A549 (cell line): ENCODE measurements around the gene GALNTL6. TPM values are rescaled to one million over a fixed set of nuclear protein-coding genes. Genes with fewer than 3 reads are reported as not detected.

Experiments
- ATAC-seq, 2 experiments: fragments of 200-7000 bp in 1 of 2; fragments of >200 bp in 1 of 2; cut with Nextera tagmentation in 1 of 2; cut with Tn5 transposase in 1 of 2; 3 replicates each; pipeline versions ENCODE4 v1.8.0 to v1.9.1; 2018 to 2020; ENCODE audit warnings: mild to moderate bottlenecking in 1 of 2, moderate library complexity in 1 of 2
- CTCF ChIA-PET: fragments of 300-600 bp; sonication (Branson Sonifier 250); formaldehyde crosslinking; extraction: SDS; loops from one replicate; lab custom pipeline; 2021; ENCODE audit warnings: antibody characterized with exemption, inconsistent platforms; lab: Yijun Ruan, JAX
- POLR2A ChIA-PET: fragments of 350-600 bp; formaldehyde crosslinking; extraction: SDS; loops from one replicate; lab custom pipeline; 2021; ENCODE audit warnings: antibody characterized with exemption, inconsistent platforms; lab: Yijun Ruan, JAX
- DNase-seq, 2 experiments: peaks; one replicate each; pipeline versions ENCODE4 v3.0.0 to v3.0.0-alpha.2; 2011 to 2016; ENCODE audit warnings: low read depth in 1 of 2, low spot score in 1 of 2
- FAIRE-seq: peaks from 2 replicates; lab custom pipeline; 2011; peaks lifted over from hg19 to GRCh38; lab: Jason Lieb, UNC
- H3K27ac ChIP-seq, 2 experiments: fragments of >200 bp; sonication (Bioruptor Twin); formaldehyde crosslinking; 3 replicates each; pipeline ENCODE4 v1.5.1; 2016 to 2017
- H3K4me1 ChIP-seq: fragments of >200 bp; sonication (Bioruptor Twin); formaldehyde crosslinking; 3 replicates; pipeline ENCODE4 v1.6.1; 2016
- H3K4me2 ChIP-seq: fragments of >200 bp; sonication (Bioruptor Twin); formaldehyde crosslinking; 3 replicates; pipeline ENCODE4 v1.6.1; 2016
- H3K4me3 ChIP-seq: fragments of >200 bp; sonication (Bioruptor Twin); formaldehyde crosslinking; 3 replicates; pipeline ENCODE4 v1.5.1; 2016
- H3K9me3 ChIP-seq: fragments of >200 bp; sonication (Bioruptor Twin); formaldehyde crosslinking; 3 replicates; pipeline ENCODE4 v1.6.1; 2016
- BCL3 ChIP-seq: fragments of >200 bp; sonication (Bioruptor Twin); formaldehyde crosslinking; IDR thresholded peaks from 3 replicates; pipeline ENCODE4 v1.6.1; 2016
- BHLHE40 ChIP-seq: IDR thresholded peaks from 2 replicates; pipeline ENCODE4 v1.6.1; 2012; ENCODE audit warnings: low read depth, low read length, inconsistent platforms
- CBX2 ChIP-seq: fragments of 200-600 bp; sonication (generic); IDR thresholded peaks from 2 replicates; pipeline ENCODE4 v1.6.1; 2016; ENCODE audit warnings: low read depth, mild to moderate bottlenecking, borderline replicate concordance
- CEBPB ChIP-seq, 2 experiments: fragments of >200 bp in 1 of 2; sonication (Bioruptor Twin) in 1 of 2; formaldehyde crosslinking in 1 of 2; IDR thresholded peaks; 2 replicates each; pipeline ENCODE4 v1.6.1; 2012 to 2016
- CHD2 ChIP-seq: fragments of 150-350 bp; IDR thresholded peaks from 2 replicates; pipeline ENCODE4 v1.6.1; 2014; ENCODE audit warnings: low read length; ENCODE audit not compliant: partially characterized antibody
- CTCF ChIP-seq: fragments of >200 bp; sonication (Bioruptor Twin); formaldehyde crosslinking; IDR thresholded peaks from 3 replicates; pipeline ENCODE4 v1.5.1; 2016
- GATA3 ChIP-seq: IDR thresholded peaks from 2 replicates; pipeline ENCODE4 v1.6.1; 2012; ENCODE audit warnings: borderline replicate concordance
- HEYL ChIP-seq: fragments of 250-450 bp; sonication (Bioruptor Pico); IDR thresholded peaks from 2 replicates; pipeline ENCODE4 v1.8.0; 2021; ENCODE audit warnings: mild to moderate bottlenecking, moderate library complexity
- KDM1A ChIP-seq: fragments of 200-600 bp; sonication (generic); IDR thresholded peaks from 2 replicates; pipeline ENCODE4 v1.6.1; 2016; ENCODE audit warnings: low read depth, mild to moderate bottlenecking
- MAFK ChIP-seq: fragments of 450-650 bp; IDR thresholded peaks from 2 replicates; pipeline ENCODE4 v1.6.1; 2014; ENCODE audit not compliant: partially characterized antibody
- MAX ChIP-seq: IDR thresholded peaks from 2 replicates; pipeline ENCODE4 v1.6.1; 2012
- NPAS2 ChIP-seq: fragments of 250-450 bp; sonication (Bioruptor Pico); IDR thresholded peaks from 2 replicates; pipeline ENCODE4 v1.8.0; 2022; ENCODE audit warnings: mild to moderate bottlenecking, moderate library complexity, borderline replicate concordance
- RAD21 ChIP-seq, 2 experiments: fragments of >200 bp in 1 of 2; sonication (Bioruptor Twin) in 1 of 2; formaldehyde crosslinking in 1 of 2; IDR thresholded peaks in 1 of 2; conservative IDR thresholded peaks in 1 of 2; 2 replicates in 1 of 2; 3 replicates in 1 of 2; pipeline ENCODE4 v1.6.1; 2012 to 2018; ENCODE audit warnings: inconsistent platforms in 1 of 2
- RARB ChIP-seq: fragments of 250-450 bp; sonication (Bioruptor Pico); IDR thresholded peaks from 2 replicates; pipeline ENCODE4 v1.8.0; 2021; ENCODE audit warnings: mild to moderate bottlenecking, moderate library complexity
- REST ChIP-seq: fragments of 200-600 bp; sonication (generic); IDR thresholded peaks from 2 replicates; pipeline ENCODE4 v1.6.1; 2016; ENCODE audit warnings: antibody characterized with exemption, mild to moderate bottlenecking, moderate library complexity
- RNF2 ChIP-seq: fragments of 200-600 bp; sonication (generic); IDR thresholded peaks from 2 replicates; pipeline ENCODE4 v1.6.1; 2016; ENCODE audit warnings: low read depth, mild to moderate bottlenecking, antibody characterized with exemption, moderate library complexity, borderline replicate concordance
- SMC3 ChIP-seq: fragments of >200 bp; sonication (Bioruptor Twin); formaldehyde crosslinking; IDR thresholded peaks from 3 replicates; pipeline ENCODE4 v1.6.1; 2018; ENCODE audit warnings: inconsistent platforms
- SREBF2 ChIP-seq: fragments of 450-650 bp; IDR thresholded peaks from 2 replicates; pipeline ENCODE4 v1.6.1; 2014; ENCODE audit warnings: mild to moderate bottlenecking, moderate library complexity
- TFCP2L1 ChIP-seq: fragments of 250-450 bp; sonication (Bioruptor Pico); IDR thresholded peaks from 2 replicates; pipeline ENCODE4 v1.5.0; 2021; ENCODE audit warnings: mild to moderate bottlenecking
- TP53 ChIP-seq: fragments of 250-450 bp; sonication (Bioruptor Pico); IDR thresholded peaks from 2 replicates; pipeline ENCODE4 v1.5.0; 2021; ENCODE audit warnings: mild to moderate bottlenecking, moderate library complexity
- ZNF302 ChIP-seq: fragments of 250-450 bp; sonication (Bioruptor Pico); IDR thresholded peaks from 2 replicates; pipeline ENCODE4 v1.9.0; 2021; ENCODE audit warnings: inconsistent platforms, mild to moderate bottlenecking, moderate library complexity
- ZSCAN20 ChIP-seq: fragments of 250-450 bp; sonication (Bioruptor Pico); IDR thresholded peaks from 2 replicates; pipeline ENCODE4 v1.8.0; 2022; ENCODE audit warnings: mild to moderate bottlenecking, moderate library complexity
- WGBS: methylation state at CpG from one replicate; pipeline ENCODE4 v1.1.6; 2017; ENCODE audit errors: missing lambda C conversion rate; 5-methylcytosine and 5-hydroxymethylcytosine counted together
- polyA plus RNA-seq, 4 experiments: library from polyadenylated mRNA; depleted of rRNA in 3 of 4; stranded (reverse); fragments of >200 nt; fragmentation: RNase III in 1 of 4; extraction: RNeasy Plus Mini Kit Qiagen cat#74134 plus additional on column Dnase treatment in 1 of 4; gene quantifications; 2 replicates in 3 of 4; 3 replicates in 1 of 4; pipeline ENCODE4 v1.2.3, GENCODE V29; 2011 to 2017

Gene GALNTL6
- polyA plus RNA-seq, 2 of the 4 experiments (the other 2 are of a cell fraction): 0.06 to 0.49 TPM

GRCh38 chr4:172892300-172892699 lies 1079.1 kb downstream of the GALNTL6 start:
- peak in 1 of 2 experiments; percentile 35; a peak in 1 of 5 replicates for TF ChIP-seq RAD21 (conservative IDR thresholded peaks at IDR 0.05 in 1 of 2, IDR thresholded peaks at IDR 0.05 in 1 of 2)
- TF ChIP-seq RARB (CRISPR knock-in tag): no peak
- ChIA-PET POLR2A (no interaction called here), CTCF (interaction anchor here (2.5 kb wide), 1 partner anchor 121 kb away, joined by 7 read pairs; no protein-coding TSS in a partner anchor)
- whole genome bisulfite sequencing: 62% methylated on average over 4 of the region's 4 CpGs
- Histone ChIP-seq H3K9me3 (peaks cover 11% of the 10 kb centered on the region; the same call in 2 of the 3 replicates), H3K4me3 (no peak overlapping the region), H3K4me2 (no peak overlapping the region), H3K27ac (no peak overlapping the region), H3K4me1 (no peaks in the 10 kb centered on the region)
- no peak for FAIRE-seq
- ATAC-seq: no peak
- peak in 1 of 2 experiments; percentile 35 for DNase-seq

GRCh38 chr4:172895699-172896098 lies 1082.5 kb downstream of the GALNTL6 start:
- WGBS: 76% methylated on average over 3 of the region's 3 CpGs
- no peak for FAIRE-seq
- ChIA-PET POLR2A (no interaction called here), CTCF (no interaction called here)
- Histone ChIP-seq H3K9me3 (peaks cover 11% of the 10 kb centered on the region; the same call in 2 of the 3 replicates), H3K4me3 (no peak overlapping the region), H3K4me2 (no peak overlapping the region), H3K4me1 (no peaks in the 10 kb centered on the region), H3K27ac (no peak overlapping the region)
- ATAC-seq: no peak
- DNase-seq: no peak
- TF ChIP-seq BCL3 (no peak), TFCP2L1 (CRISPR knock-in tag) (no peak)

- H3K4me3 ChIP-seq: no peak overlapping the region
- TF ChIP-seq REST (no peak), CEBPB (IDR thresholded peaks at IDR 0.05) (no peak), RARB (CRISPR knock-in tag) (no peak), KDM1A (no peak), ZSCAN20 (CRISPR knock-in tag) (no peak), CHD2 (no peak), BHLHE40 (no peak), SREBF2 (no peak), SMC3 (no peak)
- no peak overlapping the region for H3K27ac ChIP-seq
- ChIA-PET CTCF (no interaction called here), POLR2A (interaction anchor here (0.5 kb wide), 1 partner anchor 271 kb away, joined by 3 read pairs; the partner anchor contains the start of gene GALNT7)
- FAIRE-seq (no peak), DNase-seq (no peak), ATAC-seq (no peak)
- no peaks in the 10 kb centered on the region for H3K4me1 ChIP-seq
- H3K9me3 ChIP-seq: peaks cover 8% of the 10 kb centered on the region; the same call in 1 of the 3 replicates
- 0% methylated on average over 1 of the region's 3 CpGs for WGBS
- H3K4me2 ChIP-seq: no peak overlapping the region
Observed at GRCh38 chr4:172897046-172897445, 1083.8 kb downstream of the GALNTL6 start.

GRCh38 chr4:172898715-172899114 lies 1085.5 kb downstream of the GALNTL6 start:
- H3K27ac ChIP-seq: no peak overlapping the region
- no peak overlapping the region for H3K4me3 ChIP-seq
- ChIA-PET CTCF (no interaction called here), POLR2A (no interaction called here)
- H3K4me2 ChIP-seq: no peak overlapping the region
- no peaks in the 10 kb centered on the region for H3K4me1 ChIP-seq
- 53% methylated on average over 2 of the region's 2 CpGs for WGBS
- H3K9me3 ChIP-seq: peaks cover 8% of the 10 kb centered on the region; the same call in 1 of the 3 replicates
- FAIRE-seq (no peak), DNase-seq (no peak), ATAC-seq (no peak)
- TF ChIP-seq MAX (no peak), ZSCAN20 (CRISPR knock-in tag) (no peak), ZNF302 (no peak), CTCF (no peak), RNF2 (no peak), TFCP2L1 (CRISPR knock-in tag) (no peak), GATA3 (no peak), HEYL (no peak), TP53 (no peak), CEBPB (IDR thresholded peaks at IDR 0.05) (no peak), MAFK (no peak), NPAS2 (CRISPR knock-in tag) (no peak), BCL3 (no peak), CBX2 (no peak), RAD21 (conservative IDR thresholded peaks at IDR 0.05 in 1 of 2, IDR thresholded peaks at IDR 0.05 in 1 of 2) (no peak)
